C1 segment of cervical spinal cord (tissue), 14 donors: ENCODE measurements around the gene VWCE.

ENCODE experiments used
- DNase-seq, 14 donors: peaks; one replicate each; lab custom pipeline; 2025; lab: John Stamatoyannopoulos, UW

The VWCE gene

GRCh38 chr11:61283613-61284012, 11.5 kb downstream of the VWCE start:
- DNase-seq = no peak

DNA sequence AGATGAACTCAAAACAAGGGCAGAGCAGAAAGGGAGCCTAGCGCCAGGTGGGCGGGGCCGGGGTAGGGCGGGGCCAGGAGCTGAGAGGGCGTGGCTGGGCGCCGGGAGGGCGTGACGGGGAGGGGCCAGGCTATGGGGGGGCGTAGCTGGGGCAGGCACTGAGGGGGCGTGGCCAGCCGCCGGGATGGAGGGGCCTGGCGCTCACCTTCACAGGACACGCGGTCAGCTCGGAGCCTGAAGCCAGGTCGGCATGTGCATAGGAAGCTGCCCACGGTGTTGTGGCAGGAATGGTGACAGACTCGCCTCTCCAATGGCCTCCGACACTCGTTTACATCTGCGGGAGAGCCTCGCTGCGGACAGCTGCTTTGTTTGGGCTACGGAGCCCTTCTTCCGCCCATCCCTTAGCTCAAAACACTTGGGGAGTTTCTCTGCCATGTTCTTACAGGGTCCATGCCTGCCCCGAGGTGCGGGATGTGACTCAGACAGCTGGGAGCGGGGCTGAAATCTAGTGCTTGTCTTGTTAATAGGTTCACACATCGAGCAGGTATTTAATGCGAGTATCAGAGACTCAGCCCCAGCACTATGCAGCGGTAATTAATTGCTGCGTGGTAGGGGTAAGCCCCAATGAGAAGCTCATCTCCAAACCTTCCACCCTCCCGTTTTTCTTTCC, 13.4 kb downstream of the VWCE start:
- DNase-seq = peak in 1 of 14 donors; percentile 26

DNA sequence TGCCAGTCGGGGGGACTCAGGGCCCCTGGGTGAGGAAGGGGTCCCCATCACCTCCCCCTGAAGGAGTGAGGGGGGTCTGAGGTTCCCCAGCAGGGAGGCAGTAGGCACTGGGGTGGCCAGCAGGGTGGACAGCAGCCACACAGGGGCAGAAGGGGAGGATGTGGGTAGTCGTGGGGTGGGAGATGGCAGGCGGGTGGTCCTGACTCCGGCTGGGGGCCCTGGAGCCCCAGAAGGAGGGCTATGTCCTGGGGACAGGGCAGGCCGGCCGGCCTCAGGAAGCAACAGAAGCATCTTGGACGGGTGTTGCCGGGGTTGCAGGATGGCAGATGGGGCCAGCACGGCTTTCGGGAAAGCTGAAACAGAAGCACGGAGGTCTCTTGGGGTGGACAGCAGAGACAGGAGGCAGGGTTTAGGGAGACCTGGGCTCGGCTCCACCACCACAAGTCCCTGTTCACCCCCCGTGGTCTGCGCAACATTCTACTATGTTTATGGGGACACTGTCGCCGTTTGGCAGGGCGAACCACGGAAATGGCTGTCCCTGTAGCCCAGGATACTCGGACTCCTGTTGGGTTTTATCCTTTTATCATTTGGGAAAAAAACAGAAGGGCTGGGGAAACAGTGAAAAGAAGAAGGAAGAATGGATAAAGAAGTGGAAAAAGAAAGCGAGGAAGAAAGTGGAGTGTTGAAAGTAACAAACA, 14.1 kb downstream of the VWCE start:
- no peak for DNase-seq

DNA sequence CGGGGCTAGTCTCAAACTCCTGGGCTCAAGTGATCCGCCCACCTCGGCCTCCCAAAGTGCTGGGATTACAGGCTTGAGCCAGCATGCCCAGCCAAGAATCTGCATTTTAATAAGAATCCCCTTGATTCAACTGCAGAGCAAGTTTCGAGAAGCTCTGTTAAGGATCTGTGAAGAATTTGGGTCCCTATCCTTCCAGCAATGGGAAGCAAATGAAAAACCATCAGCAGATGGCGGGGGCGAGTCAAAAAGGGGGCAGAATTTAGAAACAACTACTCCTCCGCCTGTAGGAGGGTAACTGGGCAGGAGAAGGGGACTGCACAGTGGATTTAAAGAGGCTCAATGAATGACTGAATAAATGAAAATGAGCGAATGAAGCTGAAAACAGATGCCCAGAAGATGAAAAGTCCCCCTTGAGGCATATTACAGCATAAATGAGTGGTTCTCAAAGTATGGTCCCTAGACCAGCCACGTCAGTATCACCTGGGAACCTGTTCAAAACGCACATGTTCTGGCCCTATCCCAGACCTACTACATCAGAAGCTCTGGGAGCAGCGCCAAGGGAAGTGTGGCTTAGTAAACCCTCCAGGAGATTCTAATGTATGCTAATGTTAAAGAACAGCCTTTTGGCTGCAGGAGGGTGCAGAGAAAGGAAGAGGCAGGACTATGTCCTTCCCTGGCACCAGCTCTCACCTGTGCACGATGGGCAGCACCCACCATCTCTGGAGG, 15.0 kb downstream of the VWCE start:
- DNase-seq = no peak

DNA sequence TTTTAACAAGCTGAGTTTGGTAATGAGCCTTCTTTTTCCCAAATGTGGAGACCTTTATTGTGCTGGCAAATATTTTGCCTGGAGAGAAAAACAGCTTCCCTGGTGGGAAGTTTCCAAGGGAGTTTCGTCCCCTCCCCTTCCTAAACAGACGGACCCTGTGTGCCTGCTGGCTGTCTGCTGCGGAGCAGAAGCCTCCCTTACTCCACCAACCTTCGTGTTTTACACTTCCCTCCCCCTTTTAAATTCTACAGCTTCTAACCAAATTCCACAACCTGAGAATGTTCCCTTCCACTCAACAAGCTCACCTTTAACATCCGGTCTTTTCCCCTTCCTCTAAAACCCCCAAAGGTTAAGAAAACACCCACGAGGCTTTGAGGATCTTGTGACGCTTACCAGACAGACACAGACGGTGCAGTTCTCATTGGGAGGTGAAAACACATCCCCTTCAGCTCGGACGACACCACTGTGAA, 17.1 kb downstream of the VWCE start:
- DNase-seq = no peak

GRCh38 chr11:61277186-61278000, 17.7 kb downstream of the VWCE start:
- no peak for DNase-seq

DNA sequence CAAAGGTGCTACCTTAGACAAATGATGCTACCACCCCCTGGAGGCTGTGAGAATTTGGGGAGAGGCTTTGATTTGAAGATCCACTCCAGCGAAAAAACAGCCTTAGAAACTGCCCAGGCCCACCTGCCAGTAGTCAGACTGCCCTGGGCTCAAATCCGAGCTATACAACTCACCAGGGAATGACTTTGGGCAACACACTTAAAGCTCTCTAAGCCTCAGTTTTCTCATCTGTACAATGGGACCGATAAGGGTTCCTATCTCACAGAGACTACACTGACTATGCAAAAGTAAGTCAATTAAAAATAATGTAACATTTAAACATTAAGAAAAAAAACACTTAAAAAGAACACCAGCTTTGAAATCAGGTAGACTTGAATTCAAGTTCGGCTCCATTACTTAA, 19.9 kb downstream of the VWCE start:
- no peak for DNase-seq

DNA sequence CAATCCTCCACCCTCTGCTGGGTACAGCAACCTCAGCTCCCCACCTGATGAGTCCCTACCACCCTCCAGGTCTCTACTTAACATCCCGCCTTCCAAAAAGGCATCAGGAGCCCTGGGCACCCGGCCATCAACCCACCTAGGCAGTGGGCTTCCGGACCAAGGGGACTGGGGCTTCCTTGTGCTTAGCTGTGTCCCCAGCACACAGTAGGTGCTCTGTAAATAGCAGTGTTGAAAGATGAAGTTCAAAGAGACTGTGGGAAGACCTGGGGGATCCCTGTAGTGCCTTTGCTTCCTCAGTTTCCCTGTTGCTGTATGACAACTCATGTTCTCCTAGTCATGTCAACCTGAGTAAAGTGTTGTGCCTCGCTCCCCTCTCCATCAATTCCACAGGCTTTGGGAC, 21.0 kb downstream of the VWCE start:
- no peak for DNase-seq

DNA sequence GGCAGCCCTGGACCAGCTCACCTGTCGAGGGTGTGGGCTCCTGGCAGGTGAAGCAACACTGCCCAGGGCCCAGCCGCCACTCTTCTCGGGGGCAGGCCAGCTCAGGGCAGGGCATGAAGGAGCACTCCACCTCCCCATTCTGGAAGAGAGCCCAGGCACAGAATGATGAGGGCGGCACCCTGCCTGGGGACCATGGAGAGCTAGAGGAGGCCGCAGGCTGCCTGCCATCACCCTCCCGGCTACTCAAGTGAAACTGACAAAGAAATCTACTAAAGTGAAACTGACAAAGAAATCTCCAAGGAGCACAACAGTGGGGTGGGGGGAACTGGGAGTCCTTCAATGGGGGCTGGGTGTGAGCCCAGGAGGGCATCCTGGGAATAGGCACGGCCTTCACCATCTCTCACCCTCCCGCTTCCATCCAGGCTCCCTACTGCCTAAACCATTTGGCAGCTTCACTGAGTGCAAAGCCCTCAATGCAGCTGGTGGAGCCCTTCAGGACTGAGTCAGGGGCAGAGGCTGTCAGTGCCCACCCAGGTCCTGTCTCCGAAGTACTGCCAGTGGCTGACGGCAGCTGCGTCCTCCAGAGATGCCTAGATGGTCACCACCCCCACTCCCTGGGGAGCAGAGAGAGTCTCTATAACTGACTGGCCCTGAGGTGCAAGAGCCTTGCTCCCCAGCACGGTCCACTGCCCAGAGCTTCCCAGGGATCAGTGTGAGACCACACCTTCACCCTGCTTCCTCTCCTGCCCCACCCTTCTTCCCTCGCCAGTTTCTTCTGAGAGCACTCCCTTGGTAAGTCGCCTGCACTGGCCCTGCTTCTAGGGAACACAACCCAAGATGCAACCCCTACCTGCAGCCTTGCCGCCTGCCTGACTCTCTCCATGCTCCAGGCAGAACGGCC, 21.7 kb downstream of the VWCE start:
- peak in 7 of 14 donors; percentile 14 to 68 (median 36) for DNase-seq

- DNase-seq = no peak
Measured at GRCh38 chr11:61272731-61273130, 22.4 kb downstream of the VWCE start.

DNA sequence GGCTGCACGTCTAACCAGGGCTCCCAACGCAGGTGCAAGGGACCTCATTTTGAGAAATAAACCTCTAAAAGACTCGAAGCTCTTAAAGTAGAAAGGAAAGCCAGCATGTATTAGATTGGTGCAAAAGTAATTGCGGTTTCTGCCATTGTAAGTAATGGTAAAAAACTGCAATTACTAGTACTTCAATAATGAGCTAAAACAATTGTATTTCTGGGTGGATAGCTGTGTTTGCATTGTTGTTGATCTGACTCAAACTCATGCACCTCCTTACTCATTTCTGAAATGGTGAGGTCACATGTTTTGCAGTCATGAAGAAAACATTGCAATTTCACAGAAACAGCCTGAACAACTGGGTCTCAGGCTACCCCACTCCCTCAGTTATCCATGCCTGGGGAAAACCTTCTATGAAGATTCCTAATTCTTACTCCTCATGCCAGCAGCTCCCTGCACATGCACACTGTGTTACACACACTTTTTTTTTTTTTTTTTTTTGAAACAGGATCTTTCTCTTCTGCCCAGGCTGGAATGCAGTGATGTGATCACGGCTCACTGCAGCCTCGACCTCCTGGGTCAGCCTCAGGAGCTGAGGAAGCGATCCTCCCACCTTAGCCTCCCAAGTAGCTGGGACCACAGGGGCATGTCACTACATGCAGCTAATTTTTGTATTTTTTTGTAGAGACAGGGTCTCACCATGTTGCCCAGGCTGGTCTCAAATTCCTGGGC, 24.6 kb downstream of the VWCE start:
- no peak for DNase-seq

- DNase-seq = no peak
Measured at GRCh38 chr11:61268588-61269250, 26.4 kb downstream of the VWCE start.

DNA sequence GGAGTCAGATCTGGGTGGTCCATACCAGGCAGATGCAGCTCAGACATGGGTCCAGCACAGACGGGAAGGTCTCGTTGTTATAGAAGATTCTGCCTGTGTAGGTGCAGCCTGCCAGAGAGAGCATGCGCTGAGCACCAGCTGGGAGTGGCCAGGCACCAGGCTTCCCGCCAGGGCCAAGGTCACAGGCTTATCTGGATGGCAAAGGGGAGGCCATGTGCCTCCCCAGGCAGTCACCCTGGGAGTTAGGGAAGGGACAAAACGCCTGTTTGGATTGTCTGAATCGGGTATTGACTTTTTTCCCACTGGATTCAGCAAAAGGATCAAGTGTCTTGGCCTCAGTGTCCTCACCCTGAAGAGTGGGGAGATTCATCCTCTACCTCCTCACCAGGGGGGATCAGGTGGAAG, 27.7 kb downstream of the VWCE start:
- DNase-seq = no peak

DNA sequence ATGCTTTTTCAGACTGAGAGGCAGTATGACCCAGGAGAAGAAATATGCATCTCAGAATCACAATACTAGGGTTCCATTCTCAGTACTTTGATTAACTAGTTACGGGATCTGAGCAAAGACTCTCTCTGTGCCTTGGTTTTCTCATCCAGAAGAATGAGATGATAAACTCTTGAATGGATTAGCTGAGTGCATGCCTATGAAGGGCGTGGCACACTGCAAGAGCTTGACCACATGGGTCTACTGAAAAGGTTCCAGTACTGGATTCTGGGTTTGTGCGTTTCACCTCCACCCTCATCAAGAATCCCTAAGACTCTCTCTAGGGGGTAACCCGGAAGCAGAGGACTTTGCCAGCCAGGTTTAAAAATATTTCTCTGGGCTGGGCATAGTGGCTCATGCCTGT, 28.5 kb downstream of the VWCE start:
- DNase-seq = no peak

DNA sequence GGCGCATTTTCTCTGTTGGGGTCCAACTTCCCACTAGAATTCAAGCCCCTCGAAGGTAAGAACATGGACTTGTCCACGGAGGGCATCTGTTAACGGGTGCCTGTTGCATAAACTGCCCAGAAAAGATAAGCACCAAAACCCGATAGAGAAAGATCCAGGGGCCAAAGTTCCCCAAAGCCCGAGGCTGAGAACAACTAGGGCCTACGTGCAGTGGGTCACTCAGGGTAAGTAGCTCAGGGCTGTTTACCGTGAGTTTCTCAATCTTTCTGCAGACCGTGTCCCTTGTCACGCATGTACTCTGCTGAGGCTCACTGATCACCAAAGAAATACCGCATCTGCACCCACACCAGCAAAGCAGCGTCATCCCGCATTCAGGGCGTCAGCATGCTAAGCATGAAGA, 29.8 kb downstream of the VWCE start:
- DNase-seq = no peak

DNA sequence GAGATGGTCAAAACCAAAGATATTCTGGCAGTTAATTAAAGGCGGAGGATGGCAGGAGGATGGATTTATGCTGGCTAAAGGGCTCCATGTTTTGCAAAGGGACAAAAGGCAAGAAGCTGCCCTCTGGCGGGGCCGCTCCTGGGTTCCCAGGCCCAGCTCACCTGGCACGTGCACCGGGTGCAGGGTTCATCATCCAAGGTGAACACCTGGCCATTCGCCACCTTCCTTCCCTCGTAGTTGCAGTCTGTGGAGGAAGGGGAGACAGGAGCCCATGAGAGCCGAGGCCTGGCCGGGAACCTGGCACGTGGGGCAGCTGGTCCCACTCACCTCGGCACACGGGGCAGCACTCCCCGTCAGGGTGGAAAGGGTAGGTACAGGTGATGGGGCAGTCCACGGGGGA, 30.3 kb downstream of the VWCE start:
- DNase-seq = no peak

DNA sequence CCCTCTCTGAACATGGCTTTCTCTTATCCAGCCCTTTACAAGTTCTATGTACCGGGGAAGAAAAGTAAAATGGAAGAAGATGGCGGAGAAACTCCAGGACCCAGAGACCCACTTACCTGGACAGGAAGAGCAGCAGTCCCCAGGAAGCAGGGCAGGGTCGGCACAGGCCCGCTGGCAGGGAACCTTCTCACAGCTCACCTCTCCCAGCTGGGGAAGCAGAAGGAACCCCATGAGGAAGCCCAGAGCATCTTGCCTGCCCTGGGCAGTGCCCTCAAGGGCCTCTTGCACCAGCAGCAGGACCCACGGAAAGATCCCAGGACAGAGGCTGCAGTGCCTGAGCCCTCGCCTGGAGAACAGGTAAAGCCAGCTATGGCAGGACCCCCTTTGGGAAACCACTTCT, 30.7 kb downstream of the VWCE start:
- DNase-seq = no peak

DNA sequence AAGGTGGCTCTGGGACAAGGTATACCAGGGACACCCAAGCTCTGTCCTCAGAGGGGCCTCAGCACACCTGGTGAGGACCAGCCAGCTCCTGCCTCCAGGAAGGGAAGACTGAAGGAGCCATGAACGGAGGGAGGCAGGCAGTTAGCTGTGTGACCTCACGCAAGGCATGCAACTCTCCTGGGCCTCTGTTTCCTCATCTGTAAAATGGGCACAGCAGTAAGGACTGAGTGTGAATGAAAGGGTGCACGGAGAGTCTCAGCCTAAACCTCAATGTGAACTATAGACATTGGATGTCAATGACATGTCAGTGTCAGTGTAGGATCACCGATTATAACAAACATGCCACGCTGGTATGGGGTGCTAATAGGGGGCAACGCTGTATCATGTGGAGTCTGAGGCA, 35.8 kb downstream of the VWCE start:
- DNase-seq = no peak

DNA sequence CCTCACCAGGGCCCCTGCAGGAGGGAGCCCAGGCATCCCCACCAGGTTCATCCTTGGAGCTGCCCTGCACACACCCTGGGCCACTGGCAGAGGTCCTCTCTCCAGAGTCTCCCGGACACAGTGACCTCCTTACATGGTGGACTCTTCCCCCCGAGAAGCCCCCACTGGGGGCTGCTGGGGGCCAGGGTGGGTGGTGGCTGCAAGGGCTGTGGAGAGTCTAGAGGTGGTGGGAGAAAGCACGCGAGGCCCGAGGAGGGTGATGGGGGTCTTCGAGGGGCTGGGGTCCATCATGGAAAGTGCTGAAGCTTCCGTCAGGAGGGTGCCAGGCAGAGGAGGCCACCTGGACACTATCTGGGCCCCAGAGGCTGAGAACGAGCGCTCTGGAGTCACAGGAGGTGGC, 36.6 kb downstream of the VWCE start:
- no peak for DNase-seq
